ENCODE data around the gene RAD17.
"Not testable (repeated sequence)": the region's sequence is repeated elsewhere in the genome, so short reads cannot be mapped to it uniquely, and the experiment has no call there.

The RAD17 gene

DNA sequence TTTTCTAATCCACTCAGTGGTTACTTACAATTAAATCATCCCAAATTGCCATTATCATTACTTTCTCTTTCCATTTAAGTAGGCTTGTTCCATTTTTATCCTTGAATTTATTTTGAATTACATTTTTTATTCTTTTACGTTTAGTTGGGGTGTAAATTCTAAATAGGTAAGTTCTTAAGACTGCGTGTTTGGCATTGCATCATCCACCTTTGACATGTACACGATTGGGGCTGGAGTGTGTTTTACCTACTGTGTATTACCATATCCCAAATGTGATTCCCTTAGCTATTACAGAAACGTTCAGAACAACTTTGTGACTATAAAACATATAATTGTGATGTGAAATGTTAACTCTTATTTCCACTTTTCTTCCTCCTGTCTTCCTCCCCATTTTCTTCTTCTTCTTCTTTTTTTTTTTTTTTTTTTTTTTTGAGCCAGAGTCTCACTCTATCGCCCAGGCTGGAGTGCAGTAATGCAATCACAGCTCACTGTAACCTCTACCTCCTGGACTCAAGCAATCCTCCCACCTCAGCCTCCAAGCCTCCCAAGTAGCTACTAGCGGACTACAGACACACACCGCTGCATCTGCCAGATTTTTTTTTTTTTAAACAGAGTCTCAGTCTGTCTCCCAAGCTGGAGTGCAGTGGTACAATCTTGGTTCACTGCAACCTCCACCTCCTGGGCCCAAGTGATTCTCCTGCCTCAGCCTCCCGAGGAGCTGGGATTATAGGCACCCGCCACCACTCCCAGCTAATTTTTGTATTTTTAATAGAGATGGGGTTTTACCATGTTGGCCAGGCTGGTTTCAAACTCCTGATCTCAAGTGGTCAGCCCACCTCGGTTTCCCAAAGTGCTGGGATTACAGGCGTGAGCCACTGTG, 62.0 kb downstream of the RAD17 start:
- TF ChIP-seq, protein P1, sequence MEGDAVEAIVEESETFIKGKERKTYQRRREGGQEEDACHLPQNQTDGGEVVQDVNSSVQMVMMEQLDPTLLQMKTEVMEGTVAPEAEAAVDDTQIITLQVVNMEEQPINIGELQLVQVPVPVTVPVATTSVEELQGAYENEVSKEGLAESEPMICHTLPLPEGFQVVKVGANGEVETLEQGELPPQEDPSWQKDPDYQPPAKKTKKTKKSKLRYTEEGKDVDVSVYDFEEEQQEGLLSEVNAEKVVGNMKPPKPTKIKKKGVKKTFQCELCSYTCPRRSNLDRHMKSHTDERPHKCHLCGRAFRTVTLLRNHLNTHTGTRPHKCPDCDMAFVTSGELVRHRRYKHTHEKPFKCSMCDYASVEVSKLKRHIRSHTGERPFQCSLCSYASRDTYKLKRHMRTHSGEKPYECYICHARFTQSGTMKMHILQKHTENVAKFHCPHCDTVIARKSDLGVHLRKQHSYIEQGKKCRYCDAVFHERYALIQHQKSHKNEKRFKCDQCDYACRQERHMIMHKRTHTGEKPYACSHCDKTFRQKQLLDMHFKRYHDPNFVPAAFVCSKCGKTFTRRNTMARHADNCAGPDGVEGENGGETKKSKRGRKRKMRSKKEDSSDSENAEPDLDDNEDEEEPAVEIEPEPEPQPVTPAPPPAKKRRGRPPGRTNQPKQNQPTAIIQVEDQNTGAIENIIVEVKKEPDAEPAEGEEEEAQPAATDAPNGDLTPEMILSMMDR (IDR thresholded peaks at IDR 0.05; ENCODE audit: control insufficient read depth, extremely low read depth, insufficient read depth) = no peak
- H3K4me3 ChIP-seq (ENCODE audit: low read depth, low read length) = no peak overlapping the region
- DNase-seq (ENCODE audit: low read depth) = no peak

DNA sequence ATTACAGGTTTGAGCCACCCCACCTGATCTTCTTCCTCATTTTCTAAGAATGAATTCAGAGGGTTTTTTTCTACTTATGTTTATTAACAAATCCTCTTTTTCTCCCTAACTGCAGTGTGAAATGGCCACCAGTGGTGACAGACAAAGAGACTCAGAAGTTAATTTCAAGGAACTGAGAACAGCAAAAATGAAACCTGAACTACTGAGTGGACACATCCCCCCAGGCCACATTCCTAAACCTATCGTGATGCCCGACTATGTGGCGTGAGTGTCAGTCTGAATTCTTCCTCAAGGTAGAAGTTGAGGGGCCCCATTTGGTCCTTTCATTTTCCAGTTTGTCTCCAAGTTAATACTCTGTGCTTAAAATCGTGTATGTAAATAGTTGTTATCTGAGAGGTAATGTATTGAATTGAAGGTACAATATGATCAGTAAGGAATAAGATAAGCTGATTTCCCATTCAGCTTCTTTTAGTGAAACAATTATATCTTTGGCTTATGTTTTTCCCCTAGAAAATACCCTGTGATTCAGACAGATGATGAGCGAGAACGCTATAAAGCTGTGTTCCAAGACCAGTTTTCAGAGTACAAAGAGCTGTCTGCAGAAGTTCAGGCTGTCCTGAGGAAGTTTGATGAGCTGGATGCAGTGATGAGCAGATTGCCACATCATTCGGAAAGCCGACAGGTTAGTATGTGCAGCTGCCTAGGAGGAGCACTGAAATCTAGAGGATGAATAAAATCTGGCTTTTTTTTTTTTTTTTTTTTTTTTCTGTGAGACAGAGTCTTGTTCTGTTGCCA, 63.0 kb downstream of the RAD17 start:
- TF ChIP-seq, protein P1 (IDR thresholded peaks at IDR 0.05; ENCODE audit: control insufficient read depth, extremely low read depth, insufficient read depth) = no peak
- H3K4me3 ChIP-seq (ENCODE audit: low read depth, low read length) = no peak overlapping the region
- DNase-seq (ENCODE audit: low read depth) = no peak

DNA sequence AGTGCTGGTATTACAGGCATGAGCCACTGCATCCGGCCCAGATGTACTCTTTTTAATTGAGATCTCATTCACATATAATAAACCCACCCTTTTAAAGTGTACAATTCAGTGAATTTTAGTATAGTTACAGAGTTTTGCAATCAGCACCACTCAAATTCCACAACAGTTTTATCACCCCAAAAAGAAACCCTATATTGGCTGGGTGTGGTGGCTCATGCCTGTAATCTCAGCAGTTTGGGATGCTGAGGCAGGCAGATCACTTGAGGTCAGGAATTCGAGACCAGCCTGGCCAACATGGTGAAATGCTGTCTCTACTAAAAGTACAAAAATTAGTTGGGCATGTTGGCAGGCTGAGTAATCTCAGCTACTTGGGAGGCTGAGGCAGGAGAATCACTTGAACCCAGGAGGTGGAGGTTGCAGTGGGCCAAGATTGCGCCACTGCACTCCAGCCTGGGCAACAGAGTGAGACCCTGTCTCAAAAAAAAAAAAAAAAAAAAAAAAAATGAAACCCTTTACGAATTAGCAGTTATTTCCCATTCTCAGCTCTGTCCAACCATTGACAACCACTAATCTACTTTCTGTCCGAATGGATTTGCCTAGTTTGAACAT, 65.8 kb downstream of the RAD17 start:
- not testable (repeated sequence) for DNase-seq (ENCODE audit: low read depth); H3K4me3 ChIP-seq (ENCODE audit: low read depth, low read length)

DNA sequence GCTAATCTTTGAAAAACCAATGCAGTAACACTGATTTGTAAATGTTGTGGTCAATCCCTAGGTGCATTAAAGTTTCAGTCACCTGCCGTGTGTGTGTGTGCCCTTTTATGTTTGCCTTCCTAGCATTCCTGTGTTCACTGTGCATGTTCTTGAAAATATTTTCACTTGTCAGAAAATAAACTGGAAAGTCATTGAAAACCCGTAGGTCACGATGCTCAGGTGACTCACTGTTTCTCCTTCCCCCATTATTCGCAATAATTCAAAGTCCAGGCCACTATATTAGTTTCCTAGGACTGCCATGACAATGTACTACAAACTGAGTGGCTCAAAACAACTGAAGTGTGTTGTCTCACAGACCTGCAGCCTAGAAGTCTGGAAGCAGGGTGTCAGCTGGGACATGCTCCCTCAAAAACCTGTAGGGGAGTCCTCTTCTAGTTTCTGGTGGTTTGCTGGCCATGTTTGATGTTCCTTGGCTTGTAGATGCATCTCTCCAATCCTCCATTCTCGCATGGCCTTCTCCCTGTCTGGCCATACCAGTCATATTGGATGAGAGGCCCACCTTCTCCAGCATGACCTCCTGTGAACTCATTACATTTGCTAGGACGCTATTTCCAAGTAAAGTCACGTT, 74.6 kb downstream of the RAD17 start:
- TF ChIP-seq, protein P1 (IDR thresholded peaks at IDR 0.05; ENCODE audit: control insufficient read depth, extremely low read depth, insufficient read depth) = no peak
- no peak for DNase-seq (ENCODE audit: low read depth)
- no peak overlapping the region for H3K4me3 ChIP-seq (ENCODE audit: low read depth, low read length)

DNA sequence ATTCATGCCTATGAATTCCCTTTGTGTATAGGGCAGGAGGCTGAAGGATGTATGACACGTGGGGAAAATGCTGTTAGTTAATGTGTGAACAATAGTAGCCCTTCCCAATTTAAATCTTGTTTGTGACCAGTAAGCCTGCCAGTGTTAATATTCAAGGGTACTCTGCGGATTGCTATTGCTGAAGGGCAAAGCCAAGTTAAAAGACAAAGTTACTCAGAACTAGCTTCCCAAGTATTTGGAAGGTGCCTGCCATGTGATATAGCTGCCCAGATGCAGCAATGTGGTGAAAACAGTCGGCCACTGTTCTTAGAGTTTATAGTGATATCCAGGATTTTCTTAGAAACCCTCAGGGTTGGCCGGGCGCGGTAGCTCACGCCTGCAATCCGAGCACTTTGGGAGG, 79.9 kb downstream of the RAD17 start:
- DNase-seq (ENCODE audit: low read depth) = no peak
- TF ChIP-seq, protein P1 (IDR thresholded peaks at IDR 0.05; ENCODE audit: control insufficient read depth, extremely low read depth, insufficient read depth) = no peak
- no peak overlapping the region for H3K4me3 ChIP-seq (ENCODE audit: low read depth, low read length)

DNA sequence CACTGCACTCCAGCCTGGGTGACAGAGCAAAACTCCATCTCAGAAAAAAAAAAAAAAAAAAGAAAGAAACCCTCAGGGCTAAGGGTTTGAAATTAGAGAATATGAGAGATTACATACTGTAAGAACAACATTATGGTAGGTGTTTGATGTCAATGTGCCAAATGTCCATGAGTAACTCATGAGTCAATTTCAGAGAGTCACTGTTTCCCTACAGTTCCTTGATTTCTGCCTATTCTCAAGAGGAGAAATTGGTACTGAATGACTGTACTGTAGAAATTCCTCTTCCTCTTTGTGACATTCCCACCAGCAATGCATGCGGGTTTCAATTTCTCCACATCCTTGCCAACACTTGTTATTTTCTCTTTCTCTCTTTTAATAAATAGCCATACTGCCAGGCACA, 80.5 kb downstream of the RAD17 start:
- TF ChIP-seq, protein P1 (IDR thresholded peaks at IDR 0.05; ENCODE audit: control insufficient read depth, extremely low read depth, insufficient read depth) = no peak
- H3K4me3 ChIP-seq (ENCODE audit: low read depth, low read length) = no peak overlapping the region
- no peak for DNase-seq (ENCODE audit: low read depth)

DNA sequence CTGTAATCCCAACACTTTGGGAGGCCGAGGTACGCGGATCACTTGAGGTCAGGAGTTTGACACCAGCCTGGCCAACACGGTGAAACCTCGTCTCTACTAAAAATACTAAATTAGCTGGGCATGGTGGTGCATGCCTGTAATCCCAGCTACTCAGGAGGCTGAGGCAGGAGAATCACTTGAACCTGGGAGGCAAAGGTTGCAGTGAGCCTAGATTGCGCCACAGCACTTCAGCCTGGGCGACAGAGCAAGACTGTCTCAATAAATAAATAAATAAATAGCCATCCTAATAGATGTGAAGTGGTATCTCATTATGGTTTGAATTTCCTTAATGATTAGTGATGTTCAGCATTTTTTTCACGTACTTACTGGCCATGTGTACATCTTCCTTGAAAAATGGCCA, 80.9 kb downstream of the RAD17 start:
- not testable (repeated sequence) for DNase-seq (ENCODE audit: low read depth); H3K4me3 ChIP-seq (ENCODE audit: low read depth, low read length)

Measured in LNCaP clone FGC (cell line).